NCI-H1930 (cell line): Measurements from ENCODE around the gene SH3GL1.
A peak's percentile ranks its signal among the peaks of the same experiment; 100 is the strongest.

Experiments
- DNase-seq, 2 experiments: peaks; one replicate each; lab custom pipeline; 2025; lab: John Stamatoyannopoulos, UW

The SH3GL1 gene

GRCh38 chr19:4400135-4400936 lies at the start of gene SH3GL1:
SH3GL1 (minus strand) TSS chr19:4400547; CDS start chr19:4400368, 179 bp downstream.
- peak; percentile 72 to 89 for DNase-seq

- DNase-seq, result no peak
These were observed 49.3 kb upstream of the SH3GL1 start for GRCh38 chr19:4449639-4450028.

- no peak for DNase-seq
These were observed 48.8 kb upstream of the SH3GL1 start for GRCh38 chr19:4449022-4449638.

- no peak for DNase-seq
These were observed 48.0 kb upstream of the SH3GL1 start for GRCh38 chr19:4448147-4448985.

GRCh38 chr19:4447327-4448146 lies 47.2 kb upstream of the SH3GL1 start:
- DNase-seq, result no peak

- DNase-seq, result no peak
These were observed 46.4 kb upstream of the SH3GL1 start for GRCh38 chr19:4446704-4447200.

GRCh38 chr19:4445963-4446703 lies 45.8 kb upstream of the SH3GL1 start:
- DNase-seq, result no peak

GRCh38 chr19:4444765-4445741 lies 44.7 kb upstream of the SH3GL1 start:
- no peak for DNase-seq

- DNase-seq, result no peak
These were observed 43.8 kb upstream of the SH3GL1 start for GRCh38 chr19:4443966-4444764.

- no peak for DNase-seq
These were observed 42.8 kb upstream of the SH3GL1 start for GRCh38 chr19:4443188-4443587.

- DNase-seq, result no peak
These were observed 42.4 kb upstream of the SH3GL1 start for GRCh38 chr19:4442819-4443146.

- DNase-seq, result no peak
These were observed 41.9 kb upstream of the SH3GL1 start for GRCh38 chr19:4441994-4442818.

- no peak for DNase-seq
These were observed 38.9 kb upstream of the SH3GL1 start for GRCh38 chr19:4439243-4439642.

GRCh38 chr19:4437103-4437502 lies 36.8 kb upstream of the SH3GL1 start:
- DNase-seq, result no peak

- no peak for DNase-seq
These were observed 35.9 kb upstream of the SH3GL1 start for GRCh38 chr19:4436231-4436630.

GRCh38 chr19:4434391-4434790 lies 34.0 kb upstream of the SH3GL1 start:
- no peak for DNase-seq

GRCh38 chr19:4432918-4433506 lies 32.7 kb upstream of the SH3GL1 start:
- DNase-seq, result no peak
